ENCODE data around the gene WSCD2.

DNA sequence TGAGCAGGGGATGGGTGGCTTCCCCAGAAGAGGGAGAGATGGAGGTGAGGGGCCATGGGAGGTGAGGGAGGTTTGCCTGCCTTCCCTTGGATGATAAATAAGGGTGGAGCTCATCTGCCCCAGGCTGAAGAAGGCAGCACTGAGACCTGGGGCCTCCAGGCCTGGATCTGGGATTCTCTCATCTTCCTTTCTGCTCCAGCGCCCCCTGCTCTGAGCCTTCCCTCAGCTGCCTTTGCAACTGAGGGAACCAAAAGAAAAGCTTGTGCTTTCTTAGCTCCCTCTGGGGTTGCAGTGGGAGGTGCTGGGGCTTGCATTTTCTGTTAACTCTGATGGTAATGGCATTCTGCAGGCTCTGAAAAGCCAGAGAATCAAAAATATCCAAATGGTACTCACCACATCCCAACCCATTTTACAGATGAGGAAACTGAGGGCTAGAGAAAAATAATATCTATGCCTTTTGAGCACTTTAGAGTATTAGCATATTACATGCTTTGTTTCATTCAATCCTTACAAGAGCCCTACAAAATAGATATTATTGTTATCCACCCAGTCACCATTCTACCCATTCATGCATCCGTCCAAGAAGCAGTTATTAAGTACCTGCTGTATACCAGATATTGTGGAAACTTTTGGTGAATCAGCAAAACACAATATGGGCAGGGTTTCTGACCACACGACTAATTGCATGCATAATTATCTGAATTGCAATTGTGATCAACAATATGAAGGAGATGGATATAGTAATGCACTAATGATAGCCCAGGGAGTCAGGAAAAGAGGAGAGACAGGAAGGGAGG lies 102.2 kb downstream of the WSCD2 start:
- TF ChIP-seq, protein P1, sequence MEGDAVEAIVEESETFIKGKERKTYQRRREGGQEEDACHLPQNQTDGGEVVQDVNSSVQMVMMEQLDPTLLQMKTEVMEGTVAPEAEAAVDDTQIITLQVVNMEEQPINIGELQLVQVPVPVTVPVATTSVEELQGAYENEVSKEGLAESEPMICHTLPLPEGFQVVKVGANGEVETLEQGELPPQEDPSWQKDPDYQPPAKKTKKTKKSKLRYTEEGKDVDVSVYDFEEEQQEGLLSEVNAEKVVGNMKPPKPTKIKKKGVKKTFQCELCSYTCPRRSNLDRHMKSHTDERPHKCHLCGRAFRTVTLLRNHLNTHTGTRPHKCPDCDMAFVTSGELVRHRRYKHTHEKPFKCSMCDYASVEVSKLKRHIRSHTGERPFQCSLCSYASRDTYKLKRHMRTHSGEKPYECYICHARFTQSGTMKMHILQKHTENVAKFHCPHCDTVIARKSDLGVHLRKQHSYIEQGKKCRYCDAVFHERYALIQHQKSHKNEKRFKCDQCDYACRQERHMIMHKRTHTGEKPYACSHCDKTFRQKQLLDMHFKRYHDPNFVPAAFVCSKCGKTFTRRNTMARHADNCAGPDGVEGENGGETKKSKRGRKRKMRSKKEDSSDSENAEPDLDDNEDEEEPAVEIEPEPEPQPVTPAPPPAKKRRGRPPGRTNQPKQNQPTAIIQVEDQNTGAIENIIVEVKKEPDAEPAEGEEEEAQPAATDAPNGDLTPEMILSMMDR (conservative IDR thresholded peaks at IDR 0.05; ENCODE audit: low read length): no peak
- TF ChIP-seq EZH2phosphoT487 (IDR thresholded peaks at IDR 0.05; ENCODE audit: borderline replicate concordance): no peak

Measured in Loucy (cell line).